HG02798 (cell line): ENCODE measurements around the gene TEKT4.
"Not testable (repeated sequence)": the region's sequence is repeated elsewhere in the genome, so short reads cannot be mapped to it uniquely, and the experiment has no call there.

ENCODE experiments used
- ATAC-seq: cut with Tn5 transposase; IDR thresholded peaks from one replicate; pipeline ENCODE4 v1.9.1; 2021; ENCODE audit warnings: mild to moderate bottlenecking; ENCODE audit not compliant: unreplicated experiment, poor library complexity

TEKT4 gene

GRCh38 chr2:94871226-94872087, at the start of gene TEKT4:
TSS of gene TEKT4 (plus strand) at chr2:94871430. CDS start at chr2:94871580, 150 bp downstream.
- ATAC-seq = no peak

GRCh38 chr2:94839224-94839623, 32.0 kb upstream of the TEKT4 start:
- not testable (repeated sequence) for ATAC-seq

GRCh38 chr2:94856856-94857255, 14.4 kb upstream of the TEKT4 start:
- not testable (repeated sequence) for ATAC-seq

- not testable (repeated sequence) for ATAC-seq
These were observed 13.7 kb upstream of the TEKT4 start for GRCh38 chr2:94857367-94858162.

GRCh38 chr2:94858163-94858888, 12.9 kb upstream of the TEKT4 start:
- not testable (repeated sequence) for ATAC-seq

GRCh38 chr2:94861308-94862152, 9.7 kb upstream of the TEKT4 start:
- ATAC-seq = no peak

GRCh38 chr2:94862903-94863302, 8.3 kb upstream of the TEKT4 start:
- not testable (repeated sequence) for ATAC-seq

- ATAC-seq = no peak
These were observed 2.1 kb upstream of the TEKT4 start for GRCh38 chr2:94869131-94869530.

- ATAC-seq = no peak
These were observed 1.4 kb upstream of the TEKT4 start for GRCh38 chr2:94869552-94870439.

- ATAC-seq = no peak
These were observed 597 bp upstream of the TEKT4 start for GRCh38 chr2:94870440-94871225.

- ATAC-seq = no peak
These were observed 923 bp downstream of the TEKT4 start for GRCh38 chr2:94872088-94872618.

GRCh38 chr2:94872676-94873361, 1.6 kb downstream of the TEKT4 start:
- ATAC-seq = no peak

- ATAC-seq = no peak
These were observed 2.4 kb downstream of the TEKT4 start for GRCh38 chr2:94873362-94874276.

GRCh38 chr2:94874277-94874997, 3.2 kb downstream of the TEKT4 start:
- peak; percentile 93 for ATAC-seq

- no peak for ATAC-seq
These were observed 4.0 kb downstream of the TEKT4 start for GRCh38 chr2:94875064-94875819.
